ENCODE data around the gene ZNF133.
"Not testable (repeated sequence)": the region's sequence is repeated elsewhere in the genome, so short reads cannot be mapped to it uniquely, and the experiment has no call there.

Gene ZNF133

GRCh38 chr20:18287915-18288748 lies at the start of gene ZNF133:
TSS of gene ZNF133 (plus strand) at chr20:18288527. CDS start at chr20:18305687, 17,160 bp downstream.
- peak; percentile 83 for DNase-seq (ENCODE audit: low read depth, low spot score)

- DNase-seq (ENCODE audit: low read depth, low spot score) = no peak
Measured at GRCh38 chr20:18240997-18241396, 47.3 kb upstream of the ZNF133 start.

- no peak for DNase-seq (ENCODE audit: low read depth, low spot score)
Measured at GRCh38 chr20:18243802-18244201, 44.5 kb upstream of the ZNF133 start.

GRCh38 chr20:18248545-18248944 lies 39.8 kb upstream of the ZNF133 start:
- not testable (repeated sequence) for DNase-seq (ENCODE audit: low read depth, low spot score)

GRCh38 chr20:18250217-18250616 lies 38.1 kb upstream of the ZNF133 start:
- DNase-seq (ENCODE audit: low read depth, low spot score) = no peak

GRCh38 chr20:18252597-18253451 lies 35.5 kb upstream of the ZNF133 start:
- DNase-seq (ENCODE audit: low read depth, low spot score) = no peak

- no peak for DNase-seq (ENCODE audit: low read depth, low spot score)
Measured at GRCh38 chr20:18254615-18255014, 33.7 kb upstream of the ZNF133 start.

- DNase-seq (ENCODE audit: low read depth, low spot score) = no peak
Measured at GRCh38 chr20:18255526-18255925, 32.8 kb upstream of the ZNF133 start.

GRCh38 chr20:18256440-18257090 lies 31.8 kb upstream of the ZNF133 start:
- DNase-seq (ENCODE audit: low read depth, low spot score) = no peak

GRCh38 chr20:18258126-18258860 lies 30.0 kb upstream of the ZNF133 start:
- DNase-seq (ENCODE audit: low read depth, low spot score) = no peak

GRCh38 chr20:18259730-18260129 lies 28.6 kb upstream of the ZNF133 start:
- DNase-seq (ENCODE audit: low read depth, low spot score) = no peak

- no peak for DNase-seq (ENCODE audit: low read depth, low spot score)
Measured at GRCh38 chr20:18263723-18264122, 24.6 kb upstream of the ZNF133 start.

GRCh38 chr20:18265441-18265840 lies 22.9 kb upstream of the ZNF133 start:
- DNase-seq (ENCODE audit: low read depth, low spot score) = no peak

GRCh38 chr20:18266282-18266681 lies 22.0 kb upstream of the ZNF133 start:
- DNase-seq (ENCODE audit: low read depth, low spot score) = no peak

GRCh38 chr20:18267815-18268214 lies 20.5 kb upstream of the ZNF133 start:
- DNase-seq (ENCODE audit: low read depth, low spot score) = no peak

- DNase-seq (ENCODE audit: low read depth, low spot score) = no peak
Measured at GRCh38 chr20:18271160-18271559, 17.2 kb upstream of the ZNF133 start.

GRCh38 chr20:18272451-18272850 lies 15.9 kb upstream of the ZNF133 start:
- DNase-seq (ENCODE audit: low read depth, low spot score) = no peak

- no peak for DNase-seq (ENCODE audit: low read depth, low spot score)
Measured at GRCh38 chr20:18273738-18274137, 14.6 kb upstream of the ZNF133 start.

GRCh38 chr20:18275960-18276359 lies 12.4 kb upstream of the ZNF133 start:
- not testable (repeated sequence) for DNase-seq (ENCODE audit: low read depth, low spot score)

- peak; percentile 48 for DNase-seq (ENCODE audit: low read depth, low spot score)
Measured at GRCh38 chr20:18276821-18277220, 11.5 kb upstream of the ZNF133 start.

- no peak for DNase-seq (ENCODE audit: low read depth, low spot score)
Measured at GRCh38 chr20:18279242-18279641, 9.1 kb upstream of the ZNF133 start.
